ENCODE results near the gene NAT16. TPM values are rescaled to one million over a fixed set of nuclear protein-coding genes. Genes with fewer than 3 reads are reported as not detected.
A peak's percentile ranks its signal among the peaks of the same experiment; 100 is the strongest.
"Not testable (repeated sequence)": the region's sequence is repeated elsewhere in the genome, so short reads cannot be mapped to it uniquely, and the experiment has no call there.

Gene NAT16
- total RNA-seq, 4 donors from 2014 or later, result not detected

GRCh38 chr7:101121991-101122932 is 57.8 kb downstream of the NAT16 start:
- no peaks in the 10 kb centered on the region for H3K27me3 ChIP-seq
- H3K27ac ChIP-seq, result peak overlapping the region; percentile 90 to 97
- peak; percentile 61 to 68 for TF ChIP-seq POLR2A (IDR thresholded peaks at IDR 0.05)
- peak in 1 of 4 experiments; percentile 8 for TF ChIP-seq CTCF (IDR thresholded peaks at IDR 0.05)
- intact Hi-C loops (cut with DNase I; ENCODE audit: low total_unique reads), result no loop called here
- peaks cover 0 to 26% of the 10 kb centered on the region in 2 donors for H3K4me1 ChIP-seq
- H3K9me3 ChIP-seq, result no peaks in the 10 kb centered on the region
- peak; percentile 87 to 92 for DNase-seq
- H3K4me3 ChIP-seq, result peak overlapping the region; percentile 30 to 36
- H3K36me3 ChIP-seq, result no peaks in the 10 kb centered on the region

GRCh38 chr7:101121631-101121990 is 58.5 kb downstream of the NAT16 start:
- not testable (repeated sequence) for H3K4me3 ChIP-seq

More at GRCh38 chr7:101121631-101121990, 58.5 kb downstream of the NAT16 start:
- H3K27ac ChIP-seq, result peak overlapping the region; percentile 90 to 97
- H3K36me3 ChIP-seq; H3K9me3 ChIP-seq; DNase-seq; intact Hi-C loops (cut with DNase I; ENCODE audit: low total_unique reads); H3K27me3 ChIP-seq: not testable (repeated sequence)
- H3K4me1 ChIP-seq, result peaks cover 0 to 25% of the 10 kb centered on the region in 2 donors

Small RNAs within 50 kb of the gene (microRNA-seq; reads per million reads assigned to microRNA genes)
- gene MIR4653 (ENCODE audit: borderline microRNAs expressed, borderline replicate concordance), result not detected

Small RNAs within 50 kb of the gene (small RNA-seq; reads per million reads assigned to genes)
- gene MIR4653, result not detected

Other genes starting within 250 kb of the NAT16 start
- gene MUC3A, start 230.8 kb downstream of the NAT16 start, total RNA-seq, result under 1 TPM in 1 of 4 donors, not detected in 3; 0.09 TPM
- 10 to 100 TPM in 1 of 4 donors, under 1 TPM in 2, not detected in 1; 0.03 to 14.9 (median 0.29) TPM for gene MUC12, start 210.7 kb downstream of the NAT16 start, total RNA-seq
- under 1 TPM in 1 of 4 donors, not detected in 3; under 0.01 TPM for gene MUC17, start 160.2 kb downstream of the NAT16 start, total RNA-seq
- 10 to 100 TPM in 3 of 4 donors, 1 to 10 TPM in 1; 9.7 to 73.0 (median 26.3) TPM for gene TRIM56, start 94.8 kb downstream of the NAT16 start, total RNA-seq
- gene SERPINE1, start 53.2 kb downstream of the NAT16 start, total RNA-seq, result 10 to 100 TPM in 1 of 4 donors, 1 to 10 TPM in 2, under 1 TPM in 1; 0.51 to 10.6 (median 5.5) TPM
- 10 to 100 TPM in 3 of 4 donors, 1 to 10 TPM in 1; 9.2 to 59.6 (median 30.2) TPM for gene AP1S1, start 25.8 kb downstream of the NAT16 start, total RNA-seq
- gene VGF, start 14.7 kb downstream of the NAT16 start, total RNA-seq, result under 1 TPM in 1 of 4 donors, not detected in 3; 0.14 TPM
- not detected for gene MOGAT3, start 20.7 kb upstream of the NAT16 start, total RNA-seq
- gene PLOD3, start 37.3 kb upstream of the NAT16 start, total RNA-seq, result 10 to 100 TPM; 29.2 to 75.4 (median 34.1) TPM
- 10 to 100 TPM; 40.7 to 53.3 (median 52.0) TPM for gene ZNHIT1, start 37.9 kb upstream of the NAT16 start, total RNA-seq
- gene CLDN15, start 57.5 kb upstream of the NAT16 start, total RNA-seq, result 10 to 100 TPM in 2 of 4 donors, 1 to 10 TPM in 2; 5.6 to 49.4 (median 16.7) TPM
- gene FIS1, start 64.8 kb upstream of the NAT16 start, total RNA-seq, result 100 to 1,000 TPM; 129 to 251 (median 233) TPM
- gene IFT22, start 141.5 kb upstream of the NAT16 start, total RNA-seq, result 10 to 100 TPM in 3 of 4 donors, 1 to 10 TPM in 1; 7.1 to 43.5 (median 27.6) TPM
- gene COL26A1, start 182.6 kb upstream of the NAT16 start, total RNA-seq, result 10 to 100 TPM in 1 of 4 donors, under 1 TPM in 1, not detected in 2; 0.30 to 11.8 TPM

All from uterus (tissue), 4 donors.